Cardiac atrium fibroblast (primary cell): Measurements from ENCODE around the gene ZNF740. TPM values are rescaled to one million over a fixed set of nuclear protein-coding genes. Genes with fewer than 3 reads are reported as not detected.

Experiments
- total RNA-seq: library from RNA; depleted of rRNA; stranded (reverse); fragments of >200 nt; gene quantifications from 2 replicates; pipeline ENCODE4 v1.2.3, GENCODE V29; 2015

Gene ZNF740
- 5.0 and 6.5 TPM in 2 replicates for total RNA-seq

GRCh38 chr12:53180220-53180930 is at the start of gene ZNF740, which contains the start of gene CSAD:
TSS of gene ZNF740 (plus strand) at chr12:53180722. CDS start at chr12:53181984, 1,262 bp downstream.
TSS of gene CSAD (minus strand) at chr12:53180925. CDS start at chr12:53173470, 7,455 bp downstream.

DNA sequence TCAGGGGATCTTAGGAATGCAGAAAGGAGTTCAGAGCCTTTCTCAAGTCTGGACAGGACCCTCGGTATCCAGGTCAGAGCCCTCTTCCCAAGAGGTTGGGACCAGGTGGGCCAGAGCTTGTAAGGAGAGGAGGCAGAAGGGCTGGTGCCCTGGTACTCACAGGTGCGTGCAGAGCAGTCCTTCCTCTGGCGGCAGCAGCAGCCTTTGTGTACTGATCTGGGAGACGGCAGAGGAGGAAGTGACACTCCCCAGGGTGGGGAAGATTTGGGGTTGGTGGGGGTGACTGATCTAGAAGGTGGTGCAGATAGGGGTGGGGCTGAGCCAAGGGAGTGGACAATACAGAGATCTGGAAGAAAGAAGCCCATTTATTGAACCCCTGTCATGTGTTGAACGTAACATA is 26.5 kb downstream of the ZNF740 start, which contains the start of gene ITGB7:
ITGB7 (minus strand) TSS at position 210 of the 400 bp plus-strand sequence. CDS start 6,808 bp downstream, outside the sequence.

DNA sequence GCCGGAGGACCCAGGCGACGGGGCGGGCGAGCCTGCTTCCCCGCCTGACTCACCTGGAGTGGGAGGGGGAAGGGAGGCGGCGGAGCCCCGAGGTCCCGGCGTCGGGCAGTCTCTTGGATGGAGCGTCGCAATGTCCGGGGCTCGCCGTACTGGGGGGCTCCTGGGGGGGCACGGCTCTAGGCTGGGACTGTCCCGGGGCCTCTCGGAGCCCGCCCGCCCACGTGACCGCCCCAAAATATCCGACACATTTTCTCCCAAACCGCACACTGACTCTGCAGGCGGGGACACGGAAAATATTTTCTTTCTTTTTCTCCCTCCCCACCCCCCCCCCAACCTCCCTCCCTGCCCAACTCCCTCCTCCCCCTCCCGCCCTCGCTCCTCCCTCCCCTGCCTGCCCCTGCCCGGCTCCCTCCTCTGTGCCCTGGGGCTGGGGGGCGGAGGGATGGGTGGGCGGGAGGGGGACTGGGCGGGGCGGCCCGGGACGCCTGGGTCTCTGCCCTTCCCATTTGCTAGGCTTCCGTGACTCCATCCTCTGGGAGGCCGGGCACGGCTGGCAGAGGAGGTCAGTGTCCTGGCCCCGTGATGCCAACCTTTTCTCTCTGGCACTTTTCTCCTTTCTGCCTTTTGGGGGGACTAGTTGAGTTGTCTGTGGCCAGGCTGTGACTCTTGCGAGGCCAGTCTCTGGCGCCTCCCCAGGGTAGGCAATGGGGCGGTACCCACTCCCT is 51.6 kb downstream of the ZNF740 start, which contains the start of gene RARG:
RARG (minus strand) TSS at position 289 of the 725 bp plus-strand sequence. CDS start 4,664 bp downstream, outside the sequence.

Other genes starting within 250 kb of the ZNF740 start
- gene KRT18, start 231.6 kb upstream of the ZNF740 start, total RNA-seq = 241 and 333 TPM in 2 replicates
- 547 and 594 TPM in 2 replicates for gene EIF4B, start 174.3 kb upstream of the ZNF740 start, total RNA-seq
- gene TNS2, start 130.7 kb upstream of the ZNF740 start, total RNA-seq = 99.6 and 100 TPM in 2 replicates
- 24.3 and 27.1 TPM in 2 replicates for gene SPRYD3, start 101.3 kb upstream of the ZNF740 start, total RNA-seq
- 275 and 379 TPM in 2 replicates for gene IGFBP6, start 83.1 kb upstream of the ZNF740 start, total RNA-seq
- gene SOAT2, start 77.2 kb upstream of the ZNF740 start, total RNA-seq = not detected in 2 replicates
- gene CSAD, start 203 bp downstream of the ZNF740 start, total RNA-seq = 7.4 and 11.8 TPM in 2 replicates
- gene ITGB7, start 26.5 kb downstream of the ZNF740 start, total RNA-seq = 0.18 TPM in 1 of 2 replicates, not detected in the other
- gene RARG, start 51.5 kb downstream of the ZNF740 start, total RNA-seq = 15.6 and 17.7 TPM in 2 replicates
- gene ESPL1, start 87.6 kb downstream of the ZNF740 start, total RNA-seq = 3.2 and 4.7 TPM in 2 replicates
- gene PFDN5, start 114.8 kb downstream of the ZNF740 start, total RNA-seq = 376 and 591 TPM in 2 replicates
- 38.6 and 54.3 TPM in 2 replicates for gene MYG1, start 119.0 kb downstream of the ZNF740 start, total RNA-seq
- 46.2 and 50.2 TPM in 2 replicates for gene AAAS, start 140.9 kb downstream of the ZNF740 start, total RNA-seq
- not detected in 2 replicates for gene SP7, start 155.6 kb downstream of the ZNF740 start, total RNA-seq
- gene SP1, start 199.5 kb downstream of the ZNF740 start, total RNA-seq = 25.8 and 28.3 TPM in 2 replicates
- not detected in 2 replicates for gene AMHR2, start 243.1 kb downstream of the ZNF740 start, total RNA-seq